ENCODE measurements around the gene DOCK1.

DNA sequence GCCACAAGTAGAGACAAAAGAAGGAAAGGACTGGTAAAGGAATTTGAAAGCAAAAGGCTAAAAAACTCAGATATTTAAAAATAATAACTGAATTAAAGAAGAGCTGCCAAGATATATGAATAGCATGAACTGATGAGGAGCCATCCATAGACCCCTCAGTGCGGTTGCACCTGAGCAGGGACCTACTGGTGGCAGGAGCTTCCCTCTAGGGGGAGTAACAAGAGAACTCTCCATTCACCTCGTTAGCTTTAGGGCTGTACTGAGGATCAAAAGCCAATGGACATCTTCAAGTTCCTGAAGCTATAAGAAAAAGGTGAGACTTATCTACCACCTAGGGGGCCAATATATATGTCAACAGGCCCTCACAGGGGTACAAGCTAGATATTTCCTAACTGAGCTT is 27.8 kb upstream of the DOCK1 start:
- no peak for TF ChIP-seq POLR2AphosphoS5 (IDR thresholded peaks at IDR 0.05)
- TF ChIP-seq, protein P1, sequence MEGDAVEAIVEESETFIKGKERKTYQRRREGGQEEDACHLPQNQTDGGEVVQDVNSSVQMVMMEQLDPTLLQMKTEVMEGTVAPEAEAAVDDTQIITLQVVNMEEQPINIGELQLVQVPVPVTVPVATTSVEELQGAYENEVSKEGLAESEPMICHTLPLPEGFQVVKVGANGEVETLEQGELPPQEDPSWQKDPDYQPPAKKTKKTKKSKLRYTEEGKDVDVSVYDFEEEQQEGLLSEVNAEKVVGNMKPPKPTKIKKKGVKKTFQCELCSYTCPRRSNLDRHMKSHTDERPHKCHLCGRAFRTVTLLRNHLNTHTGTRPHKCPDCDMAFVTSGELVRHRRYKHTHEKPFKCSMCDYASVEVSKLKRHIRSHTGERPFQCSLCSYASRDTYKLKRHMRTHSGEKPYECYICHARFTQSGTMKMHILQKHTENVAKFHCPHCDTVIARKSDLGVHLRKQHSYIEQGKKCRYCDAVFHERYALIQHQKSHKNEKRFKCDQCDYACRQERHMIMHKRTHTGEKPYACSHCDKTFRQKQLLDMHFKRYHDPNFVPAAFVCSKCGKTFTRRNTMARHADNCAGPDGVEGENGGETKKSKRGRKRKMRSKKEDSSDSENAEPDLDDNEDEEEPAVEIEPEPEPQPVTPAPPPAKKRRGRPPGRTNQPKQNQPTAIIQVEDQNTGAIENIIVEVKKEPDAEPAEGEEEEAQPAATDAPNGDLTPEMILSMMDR (IDR thresholded peaks at IDR 0.05; ENCODE audit: poor library complexity, severe bottlenecking): no peak
- TF ChIP-seq REST (IDR thresholded peaks at IDR 0.05; ENCODE audit: borderline replicate concordance): no peak
- TF ChIP-seq RAD21 (conservative IDR thresholded peaks at IDR 0.05): no peak
- no peak for TF ChIP-seq EZH2 (IDR thresholded peaks at IDR 0.05; ENCODE audit: borderline replicate concordance, insufficient read depth, low read length, poor library complexity, severe bottlenecking)
- no peak for TF ChIP-seq EP300 (conservative IDR thresholded peaks at IDR 0.05; ENCODE audit: poor library complexity, severe bottlenecking)

Measured in neural cell (in vitro differentiated cells).